H9 (cell line): ENCODE measurements around the gene BCAR3. TPM values are rescaled to one million over a fixed set of nuclear protein-coding genes. Genes with fewer than 3 reads are reported as not detected.
A peak's percentile ranks its signal among the peaks of the same experiment; 100 is the strongest.

Experiments used
- DNase-seq: peaks from one replicate; pipeline ENCODE4 v3.0.0-alpha.2; 2017
- H2AFZ ChIP-seq: one replicate; pipeline ENCODE4 v1.6.1; 2013; ENCODE audit warnings: mild to moderate bottlenecking, low read length, control low read depth, moderate library complexity
- H2AK5ac ChIP-seq: 2 replicates; pipeline ENCODE4 v1.6.1; 2013; ENCODE audit warnings: low read length, control low read depth, mixed read lengths; ENCODE audit not compliant: insufficient read length
- H2BK120ac ChIP-seq: one replicate; pipeline ENCODE4 v1.6.1; 2013; ENCODE audit warnings: low read depth, mild to moderate bottlenecking, low read length, control low read depth, inconsistent platforms; ENCODE audit not compliant: poor library complexity, severe bottlenecking
- H2BK12ac ChIP-seq: 2 replicates; pipeline ENCODE4 v1.6.1; 2013; ENCODE audit warnings: low read length, control low read depth, mixed read lengths, low read depth; ENCODE audit not compliant: insufficient read length
- H2BK15ac ChIP-seq: 2 replicates; pipeline ENCODE4 v1.6.1; 2013; ENCODE audit warnings: low read depth, low read length, control low read depth
- H2BK20ac ChIP-seq: one replicate; pipeline ENCODE4 v1.6.1; 2013; ENCODE audit warnings: low read depth, mild to moderate bottlenecking, low read length, control low read depth, inconsistent platforms; ENCODE audit not compliant: poor library complexity, severe bottlenecking
- H2BK5ac ChIP-seq: 2 replicates; pipeline ENCODE4 v1.6.1; 2013; ENCODE audit warnings: low read length, control low read depth, mixed read lengths; ENCODE audit not compliant: insufficient read length
- H3K14ac ChIP-seq: 2 replicates; pipeline ENCODE4 v1.6.1; 2013; ENCODE audit warnings: low read length, control low read depth; ENCODE audit not compliant: insufficient read depth
- H3K18ac ChIP-seq: 2 replicates; pipeline ENCODE4 v1.6.1; 2013; ENCODE audit warnings: low read depth, mild to moderate bottlenecking, mixed read lengths, low read length, control low read depth; ENCODE audit not compliant: insufficient read length
- H3K23ac ChIP-seq: 2 replicates; pipeline ENCODE4 v1.6.1; 2013; ENCODE audit warnings: low read length, control low read depth, mixed read lengths, low read depth; ENCODE audit not compliant: insufficient read length
- H3K23me2 ChIP-seq: 2 replicates; pipeline ENCODE4 v1.6.1; 2013; ENCODE audit warnings: low read depth, mild to moderate bottlenecking, mixed read lengths, low read length, control low read depth; ENCODE audit not compliant: insufficient read length, poor library complexity, severe bottlenecking
- H3K27ac ChIP-seq: 2 replicates; pipeline ENCODE4 v1.5.1; 2013; ENCODE audit warnings: low read length, control low read depth, mixed read lengths, low read depth; ENCODE audit not compliant: insufficient read length
- H3K27me3 ChIP-seq: 2 replicates; pipeline ENCODE4 v1.6.1; 2013; ENCODE audit warnings: low read length, control low read depth, inconsistent platforms; ENCODE audit not compliant: insufficient read depth
- H3K4ac ChIP-seq: 2 replicates; pipeline ENCODE4 v1.6.1; 2013; ENCODE audit warnings: low read depth, mild to moderate bottlenecking, control low read depth, inconsistent platforms, low read length, moderate library complexity
- H3K4me1 ChIP-seq: 2 replicates; pipeline ENCODE4 v1.6.1; 2013; ENCODE audit warnings: low read length, control low read depth, inconsistent platforms; ENCODE audit not compliant: insufficient read depth
- H3K4me2 ChIP-seq: 2 replicates; pipeline ENCODE4 v1.6.1; 2013; ENCODE audit warnings: low read length, control low read depth, mixed read lengths; ENCODE audit not compliant: insufficient read length, insufficient read depth
- H3K56ac ChIP-seq: 2 replicates; pipeline ENCODE4 v1.6.1; 2013; ENCODE audit warnings: low read depth, mild to moderate bottlenecking, mixed read lengths, low read length, control low read depth; ENCODE audit not compliant: insufficient read length
- H3K79me1 ChIP-seq: 2 replicates; pipeline ENCODE4 v1.6.1; 2013; ENCODE audit warnings: low read depth, mild to moderate bottlenecking, moderate library complexity, low read length, control low read depth, inconsistent platforms; ENCODE audit not compliant: insufficient read depth, poor library complexity, severe bottlenecking
- H3K79me2 ChIP-seq: 2 replicates; pipeline ENCODE4 v1.6.1; 2013; ENCODE audit warnings: low read length, control low read depth, inconsistent platforms; ENCODE audit not compliant: insufficient read depth
- H3K9ac ChIP-seq: 2 replicates; pipeline ENCODE4 v1.6.1; 2013; ENCODE audit warnings: low read length, control low read depth, mixed read lengths; ENCODE audit not compliant: insufficient read length; ENCODE audit errors: extremely low read depth
- H3K9me3 ChIP-seq: one replicate; pipeline ENCODE4 v1.6.1; 2013; ENCODE audit warnings: low read depth, low read length, inconsistent platforms; ENCODE audit not compliant: control insufficient read depth
- H3T11ph ChIP-seq: one replicate; pipeline ENCODE4 v1.6.1; 2013; ENCODE audit warnings: mild to moderate bottlenecking, low read length, control low read depth, inconsistent platforms
- H4K20me1 ChIP-seq: one replicate; pipeline ENCODE4 v1.6.1; 2013; ENCODE audit not compliant: control insufficient read depth, insufficient read length, insufficient read depth
- H4K5ac ChIP-seq: 2 replicates; pipeline ENCODE4 v1.6.1; 2013; ENCODE audit warnings: low read depth, mild to moderate bottlenecking, mixed read lengths, low read length, control low read depth; ENCODE audit not compliant: insufficient read length
- H4K8ac ChIP-seq: replicated peaks from 2 replicates; pipeline ENCODE4 v1.6.1; 2013; ENCODE audit warnings: low read length, control low read depth, mixed read lengths, low read depth; ENCODE audit not compliant: insufficient read length
- H4K91ac ChIP-seq: 2 replicates; pipeline ENCODE4 v1.6.1; 2013; ENCODE audit warnings: low read depth, mild to moderate bottlenecking, moderate library complexity, mixed read lengths, low read length, control low read depth; ENCODE audit not compliant: insufficient read length
- H3K27ac Mint-ChIP-seq, 3 experiments: 2 replicates in 2 of 3; 3 replicates in 1 of 3; pipeline ENCODE4 v1.8.0; 2020 to 2021; ENCODE audit warnings: mixed read lengths in 3 of 3, mild to moderate bottlenecking in 1 of 3, moderate library complexity in 1 of 3
- H3K27me3 Mint-ChIP-seq: 2 replicates; pipeline ENCODE4 v1.8.0; 2021; ENCODE audit warnings: low read depth, mild to moderate bottlenecking, moderate library complexity, mixed read lengths
- H3K36me3 Mint-ChIP-seq, 3 experiments: 2 replicates in 2 of 3; 3 replicates in 1 of 3; pipeline ENCODE4 v1.8.0; 2020 to 2021; ENCODE audit warnings: low read depth in 3 of 3, mixed read lengths in 3 of 3; ENCODE audit not compliant: insufficient read depth in 1 of 3
- H3K4me1 Mint-ChIP-seq, 2 experiments: 2 replicates each; pipeline ENCODE4 v1.8.0; 2020; ENCODE audit warnings: mixed read lengths in 2 of 2
- H3K4me3 Mint-ChIP-seq, 2 experiments: 2 replicates in 1 of 2; 3 replicates in 1 of 2; pipeline ENCODE4 v1.8.0; 2020 to 2021; ENCODE audit warnings: mild to moderate bottlenecking in 2 of 2, mixed read lengths in 2 of 2, moderate library complexity in 1 of 2
- H3K9me3 Mint-ChIP-seq, 2 experiments: 2 replicates in 1 of 2; 3 replicates in 1 of 2; pipeline ENCODE4 v1.8.0; 2020; ENCODE audit warnings: mild to moderate bottlenecking in 2 of 2, mixed read lengths in 2 of 2, moderate library complexity in 1 of 2
- CTCF ChIP-seq: fragments of 200-600 bp; sonication (generic); conservative IDR thresholded peaks from 3 replicates; pipeline ENCODE4 v1.8.0; 2021; ENCODE audit warnings: antibody characterized with exemption, mild to moderate bottlenecking
- WGBS: extraction: QIAGEN DNeasy Blood & Tissue Kit; methylation state at CpG from one replicate; pipeline ENCODE4 v1.1.7; 2013; ENCODE audit warnings: missing lambda C conversion rate, low lambda C conversion rate, mixed read lengths; ENCODE audit not compliant: insufficient read length; ENCODE audit errors: extremely low coverage; 5-methylcytosine and 5-hydroxymethylcytosine counted together
- total RNA-seq: library from RNA; stranded (reverse); gene quantifications from 2 replicates; pipeline ENCODE4 v1.2.1, GENCODE V29; 2021

Gene BCAR3
- total RNA-seq, 1 experiment from 2014 or later: 4.9 TPM

DNA sequence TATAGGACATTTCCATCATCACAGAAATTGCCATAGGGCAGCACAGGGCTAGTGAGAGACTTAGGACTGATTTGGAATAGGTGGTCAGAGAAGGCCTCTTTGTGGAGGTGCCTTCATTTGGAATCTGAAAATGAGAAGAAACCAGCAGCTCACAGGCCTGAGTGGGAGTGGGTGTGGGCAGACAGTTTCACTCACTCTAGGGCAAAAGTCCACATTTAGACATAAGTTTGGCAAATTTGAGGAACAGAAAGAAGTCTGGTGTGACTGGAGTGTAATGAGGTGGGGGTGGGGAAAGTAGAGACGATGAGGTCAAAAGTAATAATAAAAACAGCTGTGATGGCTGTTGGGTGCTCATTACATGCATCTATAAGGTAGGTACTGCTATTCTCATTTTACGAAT is 22.4 kb upstream of the BCAR3 start:
- peak; percentile 3 for DNase-seq
- no peak overlapping the region for H3T11ph ChIP-seq
- no peaks in the 10 kb centered on the region for H3K9me3 ChIP-seq
- H3K56ac ChIP-seq: no peak overlapping the region
- H3K4me2 ChIP-seq: no peak overlapping the region
- H2BK15ac ChIP-seq: no peak overlapping the region
- H4K8ac ChIP-seq: no peak overlapping the region
- H3K79me2 ChIP-seq: no peaks in the 10 kb centered on the region
- H3K4me1 ChIP-seq: peaks cover 7% of the 10 kb centered on the region; the same call in 1 of the 2 replicates
- Mint-ChIP-seq H3K27me3 (no peaks in the 10 kb centered on the region), H3K4me3 (no peak overlapping the region), H3K4me1 (peaks cover 16 to 22% of the 10 kb centered on the region in 2 experiments), H3K9me3 (no peaks in the 10 kb centered on the region), H3K36me3 (no peaks in the 10 kb centered on the region), H3K27ac (no peak overlapping the region; a peak in 2 of 7 replicates)
- no peak overlapping the region for H2AK5ac ChIP-seq
- H4K91ac ChIP-seq: no peak overlapping the region
- no peak overlapping the region for H2BK12ac ChIP-seq
- no peaks in the 10 kb centered on the region for H3K27me3 ChIP-seq
- H3K18ac ChIP-seq: no peak overlapping the region
- H2BK20ac ChIP-seq: no peak overlapping the region
- no peak overlapping the region for H2BK120ac ChIP-seq
- H3K14ac ChIP-seq: no peak overlapping the region
- no peak overlapping the region for H3K9ac ChIP-seq
- no peaks in the 10 kb centered on the region for H3K79me1 ChIP-seq
- no peak overlapping the region for H3K23ac ChIP-seq
- TF ChIP-seq CTCF: no peak
- no peaks in the 10 kb centered on the region for H3K23me2 ChIP-seq
- H2BK5ac ChIP-seq: no peak overlapping the region
- H2AFZ ChIP-seq: no peak overlapping the region
- no peak overlapping the region for H4K5ac ChIP-seq
- H3K4ac ChIP-seq: no peak overlapping the region
- no peaks in the 10 kb centered on the region for H4K20me1 ChIP-seq
- 100% methylated on average over 1 of the region's 2 CpGs for WGBS
- H3K27ac ChIP-seq: no peak overlapping the region
